ENCODE results near the gene TSC22D1.

DNA sequence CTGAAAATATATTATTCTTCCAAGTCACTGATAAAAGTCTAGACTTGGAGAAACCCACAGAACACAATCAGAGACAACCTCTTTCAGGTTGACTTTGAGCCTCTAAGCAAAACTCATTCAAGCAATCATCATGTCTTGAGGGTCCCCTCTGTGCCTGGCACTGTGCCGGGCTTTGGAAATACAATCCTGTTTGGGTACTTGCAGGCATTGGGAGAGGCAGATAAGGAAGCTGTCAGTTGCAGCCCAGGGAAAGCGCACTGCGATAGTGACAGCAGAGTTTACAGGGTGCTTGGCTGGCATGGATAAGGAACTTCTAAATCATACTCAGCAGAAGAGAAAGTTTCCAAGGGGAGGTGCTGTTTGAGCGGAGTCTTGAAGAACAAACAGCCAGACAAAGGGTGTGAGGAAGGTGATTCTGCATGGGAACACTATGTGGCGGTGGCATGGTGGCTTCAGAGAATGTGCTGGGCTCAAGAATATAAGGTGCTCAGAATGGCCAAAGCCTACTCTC lies 193.4 kb downstream of the TSC22D1 start:
- TF ChIP-seq, protein P1, sequence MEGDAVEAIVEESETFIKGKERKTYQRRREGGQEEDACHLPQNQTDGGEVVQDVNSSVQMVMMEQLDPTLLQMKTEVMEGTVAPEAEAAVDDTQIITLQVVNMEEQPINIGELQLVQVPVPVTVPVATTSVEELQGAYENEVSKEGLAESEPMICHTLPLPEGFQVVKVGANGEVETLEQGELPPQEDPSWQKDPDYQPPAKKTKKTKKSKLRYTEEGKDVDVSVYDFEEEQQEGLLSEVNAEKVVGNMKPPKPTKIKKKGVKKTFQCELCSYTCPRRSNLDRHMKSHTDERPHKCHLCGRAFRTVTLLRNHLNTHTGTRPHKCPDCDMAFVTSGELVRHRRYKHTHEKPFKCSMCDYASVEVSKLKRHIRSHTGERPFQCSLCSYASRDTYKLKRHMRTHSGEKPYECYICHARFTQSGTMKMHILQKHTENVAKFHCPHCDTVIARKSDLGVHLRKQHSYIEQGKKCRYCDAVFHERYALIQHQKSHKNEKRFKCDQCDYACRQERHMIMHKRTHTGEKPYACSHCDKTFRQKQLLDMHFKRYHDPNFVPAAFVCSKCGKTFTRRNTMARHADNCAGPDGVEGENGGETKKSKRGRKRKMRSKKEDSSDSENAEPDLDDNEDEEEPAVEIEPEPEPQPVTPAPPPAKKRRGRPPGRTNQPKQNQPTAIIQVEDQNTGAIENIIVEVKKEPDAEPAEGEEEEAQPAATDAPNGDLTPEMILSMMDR (IDR thresholded peaks at IDR 0.05), result no peak
- no peak for TF ChIP-seq POLR2A (IDR thresholded peaks at IDR 0.05)
